ENCODE data around the gene SLC38A4. TPM values are rescaled to one million over a fixed set of nuclear protein-coding genes. Genes with fewer than 3 reads are reported as not detected.

SLC38A4 gene
- total RNA-seq, 3 donors from 2014 or later (not counting 1 experiment from before 2014, with no cell fraction given): not detected

- H3K27me3 ChIP-seq (ENCODE audit: control insufficient read depth, insufficient read depth, low read length): no peaks in the 10 kb centered on the region
- ATAC-seq (peak in 1 of 3 donors; percentile 44), DNase-seq (no peak)
- no peaks in the 10 kb centered on the region for H3K36me3 ChIP-seq (ENCODE audit: control insufficient read depth, insufficient read depth, low read length)
- H3K9me3 Mint-ChIP-seq: peaks cover 12 to 13% of the 10 kb centered on the region in 2 donors
- no peak overlapping the region for H3K4me3 ChIP-seq (ENCODE audit: low read length)
- H3K9me3 ChIP-seq (ENCODE audit: control insufficient read depth, insufficient read depth, low read length): no peaks in the 10 kb centered on the region
- no peak overlapping the region for H3K27ac ChIP-seq (ENCODE audit: low read length)
- WGBS (ENCODE audit: insufficient coverage): 55% methylated on average over 2 of the region's 2 CpGs
- H3K4me1 ChIP-seq (ENCODE audit: control insufficient read depth, insufficient read depth, low read length): no peaks in the 10 kb centered on the region
- intact Hi-C loops (cut with micrococcal nuclease): no loop called here
- peaks cover 18% of the 10 kb centered on the region for H3K36me3 Mint-ChIP-seq
- peaks cover 8 to 9% of the 10 kb centered on the region in 2 donors for H3K4me1 Mint-ChIP-seq
- no peak overlapping the region for H3K27ac Mint-ChIP-seq
- no peak overlapping the region for H3K4me3 Mint-ChIP-seq
- no peak for TF ChIP-seq CTCF (IDR thresholded peaks at IDR 0.05)
- peaks cover 0 to 2% of the 10 kb centered on the region in 2 donors for H3K27me3 Mint-ChIP-seq (ENCODE audit: low read depth in 2 of 2)
Measured at GRCh38 chr12:46752396-46752795, 73.4 kb downstream of the SLC38A4 start.

- Histone ChIP-seq H3K27me3 (ENCODE audit: control insufficient read depth, insufficient read depth, low read length) (no peaks in the 10 kb centered on the region), H3K9me3 (ENCODE audit: control insufficient read depth, insufficient read depth, low read length) (peaks cover 2% of the 10 kb centered on the region), H3K36me3 (ENCODE audit: control insufficient read depth, insufficient read depth, low read length) (no peaks in the 10 kb centered on the region), H3K4me3 (ENCODE audit: low read length) (no peak overlapping the region), H3K4me1 (ENCODE audit: control insufficient read depth, insufficient read depth, low read length) (no peaks in the 10 kb centered on the region), H3K27ac (ENCODE audit: low read length) (no peak overlapping the region)
- intact Hi-C loops (cut with micrococcal nuclease): no loop called here
- Mint-ChIP-seq H3K4me3 (no peak overlapping the region), H3K4me1 (peaks cover 8 to 9% of the 10 kb centered on the region in 2 donors), H3K36me3 (peaks cover 18% of the 10 kb centered on the region), H3K27me3 (ENCODE audit: low read depth in 2 of 2) (peaks cover 0 to 2% of the 10 kb centered on the region in 2 donors), H3K27ac (no peak overlapping the region), H3K9me3 (peaks cover 7% of the 10 kb centered on the region in 2 donors)
- no peak for ATAC-seq
- no CpG with 5 or more reads among the region's 1 CpG for WGBS (ENCODE audit: insufficient coverage)
- no peak for TF ChIP-seq CTCF (IDR thresholded peaks at IDR 0.05)
- no peak for DNase-seq
Measured at GRCh38 chr12:46751173-46751572, 74.6 kb downstream of the SLC38A4 start.

GRCh38 chr12:46749322-46749721 is 76.5 kb downstream of the SLC38A4 start:
- WGBS (ENCODE audit: insufficient coverage): 100% methylated on average over 2 of the region's 4 CpGs
- Mint-ChIP-seq H3K9me3 (peaks cover 14 to 16% of the 10 kb centered on the region in 2 donors), H3K27me3 (ENCODE audit: low read depth in 2 of 2) (peaks cover 0 to 2% of the 10 kb centered on the region in 2 donors), H3K4me1 (peaks cover 8 to 9% of the 10 kb centered on the region in 2 donors), H3K27ac (no peak overlapping the region), H3K4me3 (no peak overlapping the region), H3K36me3 (peaks cover 34% of the 10 kb centered on the region)
- no peak overlapping the region for H3K4me3 ChIP-seq (ENCODE audit: low read length)
- peaks cover 4% of the 10 kb centered on the region for H3K9me3 ChIP-seq (ENCODE audit: control insufficient read depth, insufficient read depth, low read length)
- intact Hi-C loops (cut with micrococcal nuclease): no loop called here
- TF ChIP-seq CTCF (IDR thresholded peaks at IDR 0.05): no peak
- no peaks in the 10 kb centered on the region for H3K27me3 ChIP-seq (ENCODE audit: control insufficient read depth, insufficient read depth, low read length)
- no peak for DNase-seq
- no peak overlapping the region for H3K27ac ChIP-seq (ENCODE audit: low read length)
- H3K36me3 ChIP-seq (ENCODE audit: control insufficient read depth, insufficient read depth, low read length): no peaks in the 10 kb centered on the region
- no peak for ATAC-seq
- no peaks in the 10 kb centered on the region for H3K4me1 ChIP-seq (ENCODE audit: control insufficient read depth, insufficient read depth, low read length)

GRCh38 chr12:46744283-46744682 is 81.5 kb downstream of the SLC38A4 start:
- Mint-ChIP-seq H3K36me3 (peaks cover 59% of the 10 kb centered on the region), H3K27ac (no peak overlapping the region), H3K4me1 (no peaks in the 10 kb centered on the region), H3K27me3 (ENCODE audit: low read depth in 2 of 2) (peaks cover 0 to under 1% of the 10 kb centered on the region in 2 donors), H3K9me3 (peaks cover 16 to 31% of the 10 kb centered on the region in 2 donors), H3K4me3 (no peak overlapping the region)
- Histone ChIP-seq H3K9me3 (ENCODE audit: control insufficient read depth, insufficient read depth, low read length) (peaks cover 4% of the 10 kb centered on the region), H3K4me3 (ENCODE audit: low read length) (no peak overlapping the region), H3K36me3 (ENCODE audit: control insufficient read depth, insufficient read depth, low read length) (no peaks in the 10 kb centered on the region), H3K27me3 (ENCODE audit: control insufficient read depth, insufficient read depth, low read length) (no peaks in the 10 kb centered on the region), H3K4me1 (ENCODE audit: control insufficient read depth, insufficient read depth, low read length) (no peaks in the 10 kb centered on the region), H3K27ac (ENCODE audit: low read length) (no peak overlapping the region)
- no peak for ATAC-seq
- intact Hi-C loops (cut with micrococcal nuclease): no loop called here
- WGBS (ENCODE audit: insufficient coverage): 81% methylated on average over 3 of the region's 3 CpGs
- no peak for TF ChIP-seq CTCF (IDR thresholded peaks at IDR 0.05)
- no peak for DNase-seq
